HG02571 (cell line): ENCODE measurements around the gene SOX4.
"Not testable (repeated sequence)": the region's sequence is repeated elsewhere in the genome, so short reads cannot be mapped to it uniquely, and the experiment has no call there.

Experiments
- ATAC-seq: cut with Tn5 transposase; IDR thresholded peaks from one replicate; pipeline ENCODE4 v1.9.1; 2021; ENCODE audit warnings: mild to moderate bottlenecking, moderate library complexity; ENCODE audit not compliant: unreplicated experiment

The SOX4 gene

GRCh38 chr6:21593412-21593926, at the start of gene SOX4:
Gene SOX4, plus strand, starts transcription at chr6:21593751. Its CDS starts 784 bp downstream, at chr6:21594535.
- peak; percentile 53 for ATAC-seq

DNA sequence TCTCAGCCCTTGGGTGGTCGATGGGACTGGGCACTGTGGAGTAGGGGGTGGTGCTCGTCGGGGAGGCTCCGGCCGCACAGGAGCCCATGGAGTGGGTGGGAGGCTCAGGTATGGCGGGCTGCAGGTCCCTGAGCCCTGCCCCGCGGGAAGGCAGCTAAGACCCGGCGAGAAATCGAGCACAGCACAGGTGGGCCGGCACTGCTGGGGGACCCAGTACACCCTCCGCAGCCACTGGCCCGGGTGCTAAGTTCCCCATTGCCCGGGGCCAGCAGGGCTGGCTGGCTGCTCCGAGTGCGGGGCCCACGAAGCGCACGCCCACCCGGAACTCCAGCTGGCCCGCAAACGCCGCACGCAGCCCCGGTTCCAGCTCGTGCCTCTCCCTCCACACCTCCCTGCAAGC, 41.3 kb upstream of the SOX4 start:
- ATAC-seq: not testable (repeated sequence)

- no peak for ATAC-seq
Observed at GRCh38 chr6:21554286-21554685, 39.3 kb upstream of the SOX4 start.

DNA sequence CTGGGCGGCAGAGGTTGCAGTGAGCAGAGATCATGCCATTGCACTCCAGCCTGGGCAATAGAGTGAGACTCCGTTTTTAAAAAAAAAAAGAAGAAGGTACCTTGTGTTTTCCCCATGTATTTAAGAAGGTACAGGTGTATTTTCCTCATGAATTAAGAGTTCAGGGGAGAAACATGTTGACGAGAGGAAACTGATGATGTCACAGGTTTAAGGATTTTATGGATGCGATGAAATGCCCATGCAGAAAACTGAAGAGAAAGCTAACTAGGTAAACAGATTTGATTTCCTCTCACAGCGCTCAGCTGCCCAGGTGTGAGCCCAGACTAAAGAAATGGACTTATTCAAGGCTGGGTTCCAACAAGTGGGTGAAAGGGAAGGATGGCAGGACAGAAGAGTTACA, 38.4 kb upstream of the SOX4 start:
- ATAC-seq: no peak

- no peak for ATAC-seq
Observed at GRCh38 chr6:21556511-21556910, 37.0 kb upstream of the SOX4 start.

DNA sequence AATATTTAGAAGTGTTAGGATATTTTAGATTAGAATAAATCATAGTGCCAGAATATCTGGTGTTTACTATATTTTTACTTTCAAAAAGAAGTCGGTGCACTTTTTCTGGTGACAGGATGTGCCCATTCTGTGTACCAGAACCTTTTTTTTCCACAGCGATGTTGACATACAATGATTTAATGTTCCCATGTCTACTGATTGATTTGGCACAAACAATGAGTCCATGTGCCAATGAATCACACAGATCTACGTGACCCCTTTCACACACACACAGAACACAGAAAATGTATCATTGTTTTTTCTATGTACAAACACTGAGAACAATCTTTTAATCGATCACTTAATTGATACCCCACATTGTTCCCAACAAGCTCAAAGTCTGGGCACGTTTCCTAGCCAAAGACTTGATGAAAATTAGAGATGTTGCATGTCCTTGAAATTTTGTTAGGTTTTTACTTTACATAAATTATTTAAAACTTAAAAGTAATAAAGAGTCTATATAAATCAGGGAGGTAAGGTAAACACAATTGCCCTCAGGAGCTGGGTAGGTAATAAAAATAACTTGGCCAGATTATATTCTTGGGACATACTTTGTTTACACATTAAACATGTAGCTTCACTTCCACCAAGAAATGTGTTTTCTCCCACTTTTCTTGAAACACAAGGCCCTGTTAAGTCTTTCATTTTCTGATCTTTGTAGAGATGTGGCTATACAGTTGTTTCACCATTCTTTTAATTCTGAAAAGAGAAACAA, 36.4 kb upstream of the SOX4 start:
- no peak for ATAC-seq

- ATAC-seq: no peak
Observed at GRCh38 chr6:21559238-21559637, 34.3 kb upstream of the SOX4 start.

GRCh38 chr6:21560249-21560648, 33.3 kb upstream of the SOX4 start:
- ATAC-seq: no peak

DNA sequence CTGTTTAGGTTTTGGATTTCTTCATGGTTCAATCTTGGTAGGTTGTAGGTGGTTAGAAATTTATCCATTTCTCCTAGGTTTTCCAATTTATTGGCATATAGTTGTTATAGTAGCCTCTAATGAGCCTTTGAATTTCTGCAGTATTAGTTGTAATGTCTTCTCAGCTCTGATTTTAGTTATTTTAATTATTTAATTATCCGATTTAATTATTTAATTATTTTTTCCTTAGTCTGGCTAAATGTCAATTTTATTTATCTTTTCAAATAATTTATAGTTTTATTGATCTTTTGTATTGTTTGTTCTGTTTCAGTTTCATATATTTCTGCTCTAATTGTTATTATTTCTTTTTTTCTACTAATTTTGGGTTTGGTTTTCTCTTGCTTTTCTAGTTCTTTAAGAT, 28.1 kb upstream of the SOX4 start:
- no peak for ATAC-seq

- ATAC-seq: no peak
Observed at GRCh38 chr6:21578523-21578922, 15.0 kb upstream of the SOX4 start.

GRCh38 chr6:21582651-21583050, 10.9 kb upstream of the SOX4 start:
- ATAC-seq: no peak

DNA sequence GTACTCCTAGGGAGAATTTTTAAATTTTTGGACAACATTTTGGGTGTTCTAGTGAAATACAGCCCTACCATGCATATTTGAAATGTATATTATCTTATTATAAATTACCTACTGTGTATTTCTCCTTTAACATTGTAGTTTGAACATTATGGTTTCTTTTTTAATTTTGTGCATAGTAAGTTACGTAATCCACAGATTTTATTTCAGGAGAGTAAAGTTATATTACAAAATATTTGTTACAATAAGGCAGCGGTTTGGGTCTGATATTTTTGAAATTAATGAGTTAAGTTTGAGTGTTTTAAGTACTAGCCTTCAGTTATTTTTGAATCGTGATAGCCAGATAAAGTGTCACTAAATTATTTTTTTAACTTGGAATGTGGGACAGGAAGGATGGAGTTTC, 7.3 kb upstream of the SOX4 start:
- ATAC-seq: no peak

- peak; percentile 10 for ATAC-seq
Observed at GRCh38 chr6:21586740-21587178, 6.8 kb upstream of the SOX4 start.

DNA sequence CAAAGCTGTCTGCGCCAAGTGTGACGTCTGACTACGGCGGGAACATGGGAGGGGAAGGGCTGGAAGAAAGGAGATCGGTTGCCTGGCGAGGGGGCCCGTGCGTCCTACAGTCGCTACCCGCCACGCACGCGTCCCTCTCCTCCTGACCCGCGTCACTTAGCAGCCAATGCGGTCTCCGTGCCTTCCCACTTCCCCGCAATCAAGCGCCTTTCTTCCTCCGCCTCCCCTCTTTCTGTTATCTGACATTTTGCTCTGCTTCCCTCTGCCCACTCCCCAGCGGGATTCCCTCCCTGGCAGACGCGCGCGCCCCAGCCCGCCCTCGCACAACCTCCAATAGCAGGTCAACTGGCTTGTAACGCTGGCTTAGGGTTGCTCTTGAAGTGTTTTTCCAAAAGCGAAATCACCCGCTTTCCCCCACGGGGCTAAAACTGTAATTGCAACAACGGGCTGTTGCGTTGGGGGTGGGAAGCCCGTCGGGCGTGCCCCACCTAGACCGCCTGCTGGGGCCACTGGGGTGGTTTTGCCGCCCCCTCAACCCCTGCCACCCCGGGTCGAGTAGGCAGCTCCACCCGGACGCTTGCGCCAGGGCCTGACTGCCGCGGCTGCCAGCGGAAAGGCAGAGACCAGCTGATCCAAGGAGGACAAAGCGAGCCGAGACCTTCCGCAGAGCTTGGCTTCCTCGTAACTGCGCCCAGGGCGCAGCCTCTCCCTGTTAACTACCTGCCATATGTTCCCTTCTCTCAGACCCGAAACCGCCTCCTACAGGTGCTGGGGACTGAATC, 6.2 kb upstream of the SOX4 start:
- ATAC-seq: peak; percentile 31

DNA sequence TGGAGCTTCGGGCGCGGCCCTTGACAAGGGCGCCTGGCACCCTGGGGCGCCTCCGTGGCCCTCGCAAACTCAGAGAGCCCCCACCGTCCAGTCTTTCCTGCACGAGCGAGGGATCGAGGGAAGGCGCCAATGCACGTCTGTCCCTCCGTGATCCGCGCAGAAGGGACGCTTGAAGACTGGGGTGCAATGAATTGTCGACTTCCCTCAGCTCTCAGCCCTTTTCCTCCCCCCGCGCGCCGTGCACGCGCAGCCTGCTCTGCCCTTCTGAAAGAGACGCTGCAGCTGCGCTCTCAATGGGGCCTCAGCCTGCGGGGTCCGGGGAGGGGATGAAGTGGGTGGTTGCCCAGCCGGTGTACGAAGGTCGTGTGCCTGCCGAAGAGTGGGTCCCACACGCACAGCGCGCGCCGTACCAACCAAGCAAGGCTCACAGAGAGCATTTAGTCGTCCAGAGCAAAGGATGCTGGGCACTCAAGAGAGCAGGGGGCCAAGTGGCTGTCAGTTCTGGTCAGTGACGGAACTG, 5.5 kb upstream of the SOX4 start:
- peak; percentile 44 for ATAC-seq

GRCh38 chr6:21588481-21589351, 4.8 kb upstream of the SOX4 start:
- peak; percentile 29 for ATAC-seq

DNA sequence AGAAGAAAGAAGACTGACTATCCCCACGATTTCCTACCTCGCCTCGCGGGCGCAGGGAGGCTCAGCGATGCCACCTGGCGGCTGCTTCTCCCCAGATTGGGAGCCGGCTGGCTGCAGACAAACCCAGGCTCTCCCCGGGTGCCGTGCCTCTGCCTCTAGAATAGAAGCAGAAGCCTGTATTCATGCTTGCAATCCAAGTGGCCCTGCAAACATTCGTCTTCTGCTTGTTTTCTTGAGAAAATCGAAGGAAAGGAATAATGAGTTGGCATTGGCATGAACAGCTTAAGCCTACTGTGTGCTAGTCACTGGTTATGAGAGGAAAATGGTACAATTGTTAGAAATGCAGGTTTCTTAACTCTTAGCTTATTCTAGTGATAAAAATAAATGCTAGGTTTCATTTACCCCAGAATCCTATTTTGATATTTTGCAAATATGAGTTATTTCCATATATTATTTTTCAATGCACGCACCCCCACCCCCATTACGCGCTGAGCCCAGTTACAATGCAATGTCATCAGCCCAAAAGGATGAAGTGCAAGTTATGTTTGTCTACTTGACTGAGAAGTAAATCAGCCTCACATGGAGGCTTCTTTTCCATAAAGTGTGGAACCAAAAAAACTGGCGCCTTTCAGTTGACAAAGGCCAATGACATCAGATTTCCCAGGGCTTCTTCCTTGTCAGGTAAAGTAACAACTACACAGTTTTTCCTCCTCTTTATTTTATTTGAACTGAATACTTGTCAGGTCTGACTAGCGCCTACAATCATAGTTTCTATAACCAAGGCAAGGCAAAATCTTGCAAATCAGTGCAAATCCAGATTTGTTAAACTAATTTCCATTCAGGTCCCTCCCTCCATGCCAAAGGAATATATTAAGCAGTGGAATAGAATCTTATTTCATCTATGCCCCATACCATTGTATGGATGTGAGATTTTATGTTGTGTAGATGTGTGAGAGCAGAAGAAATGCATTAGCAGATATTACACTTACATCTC, 3.9 kb upstream of the SOX4 start:
- ATAC-seq: peak; percentile 26

DNA sequence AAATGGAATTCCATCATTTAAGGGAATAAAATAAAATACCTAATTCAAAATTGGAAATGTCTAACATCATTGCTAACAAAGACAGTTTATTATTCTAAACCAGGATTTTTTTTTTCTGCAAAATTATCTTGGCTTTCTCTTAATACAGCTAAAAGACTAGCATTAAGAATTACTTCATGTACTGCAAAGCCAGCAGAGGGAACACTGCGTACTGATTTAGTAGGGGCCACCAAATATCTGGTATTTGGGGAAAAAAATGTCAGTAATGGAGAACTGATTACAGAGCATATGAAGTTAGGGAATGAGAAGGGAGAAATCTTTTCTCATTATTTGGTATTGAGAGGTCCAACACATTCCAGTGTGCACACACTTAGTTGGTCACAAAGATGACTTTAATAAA, 3.2 kb upstream of the SOX4 start:
- no peak for ATAC-seq

DNA sequence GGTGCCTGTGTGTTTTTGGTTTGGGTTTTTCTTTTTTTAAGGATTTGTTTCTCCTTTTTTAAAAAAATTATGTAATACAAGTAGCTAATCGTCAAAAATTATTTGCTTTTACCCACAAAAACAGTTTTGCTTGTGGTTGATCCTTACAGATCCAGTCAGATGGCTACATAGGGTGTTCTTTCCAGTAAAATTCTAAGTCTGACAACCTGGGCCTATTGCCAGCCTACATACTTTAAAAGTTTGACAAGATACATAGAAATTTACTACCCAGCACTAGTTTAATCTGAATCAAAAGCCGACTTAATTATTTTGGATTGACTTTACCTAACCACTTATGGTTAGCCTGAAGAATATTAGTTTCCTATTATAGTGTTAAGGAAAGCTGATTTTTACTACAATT, 2.1 kb upstream of the SOX4 start:
- no peak for ATAC-seq

GRCh38 chr6:21592953-21593352, 598 bp upstream of the SOX4 start:
- ATAC-seq: no peak
